PC-3 (cell line): ENCODE measurements around the gene TTF1.

Source experiments
- CTCF ChIP-seq: fragments of 300-600 bp; sonication (generic); conservative IDR thresholded peaks from 2 replicates; pipeline ENCODE4 v1.5.1; 2017; ENCODE audit warnings: antibody characterized with exemption, low read depth, mild to moderate bottlenecking, low read length
- EZH2 ChIP-seq: fragments of 300-600 bp; sonication (generic); IDR thresholded peaks from one replicate; pipeline ENCODE4 v1.6.1; 2017; ENCODE audit warnings: antibody characterized with exemption, mild to moderate bottlenecking, low read length; ENCODE audit not compliant: unreplicated experiment
- EZH2phosphoT487 ChIP-seq: fragments of 300-600 bp; sonication (generic); IDR thresholded peaks from 2 replicates; pipeline ENCODE4 v1.6.1; 2018; ENCODE audit warnings: mild to moderate bottlenecking, antibody characterized with exemption, low read length, borderline replicate concordance

- TF ChIP-seq EZH2 (no peak), CTCF (no peak), EZH2phosphoT487 (no peak)
These were observed 38.9 kb downstream of the TTF1 start for GRCh38 chr9:132367613-132368313.
